Vagina (tissue), 2 donors: ENCODE data around the gene CDH4.

Experiments
- CTCF ChIP-seq, 3 experiments: fragments of 450-650 bp in 2 of 3; fragments of 200-600 bp in 1 of 3; sonication (generic) in 1 of 3; IDR thresholded peaks; one replicate each; pipeline ENCODE4 v1.5.1; 2017 to 2019; ENCODE audit warnings: antibody characterized with exemption in 3 of 3, mild to moderate bottlenecking in 2 of 3, moderate library complexity in 2 of 3
- POLR2AphosphoS5 ChIP-seq, 2 donors: sonication (generic); formaldehyde crosslinking; IDR thresholded peaks; one replicate each; pipeline ENCODE4 v1.9.0; 2017; ENCODE audit warnings: antibody characterized with exemption in 2 of 2, mild to moderate bottlenecking in 2 of 2, low read depth in 1 of 2; ENCODE audit not compliant: insufficient read depth in 1 of 2

DNA sequence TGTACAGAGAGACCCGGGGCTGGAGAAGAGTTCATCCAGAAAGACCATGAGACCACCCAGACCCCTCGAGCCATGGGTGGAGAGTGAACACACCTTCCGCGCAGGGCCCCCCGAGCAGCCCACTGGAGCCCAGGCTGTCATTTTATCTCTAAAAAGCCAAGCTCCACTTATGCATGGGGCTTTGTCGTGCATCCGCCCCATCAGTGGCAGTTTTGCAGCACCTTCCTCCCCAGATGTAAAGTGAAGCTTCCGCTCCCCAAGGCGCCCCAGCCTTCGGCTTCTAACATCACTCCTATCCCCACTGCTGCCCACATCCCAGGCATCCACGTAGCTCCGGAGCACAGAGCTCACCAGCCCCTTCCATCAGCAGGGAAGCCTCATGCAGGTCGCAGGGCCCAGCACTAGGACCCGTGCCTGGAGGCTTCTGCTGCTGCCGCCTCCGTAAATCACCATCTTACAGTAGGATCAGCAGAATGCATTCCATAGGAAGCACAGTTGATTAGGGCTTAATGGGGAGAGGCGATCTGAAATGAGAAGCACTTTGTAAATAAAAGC, 512.5 kb downstream of the CDH4 start:
- TF ChIP-seq CTCF (IDR thresholded peaks at IDR 0.05) = no peak
- no peak for TF ChIP-seq POLR2AphosphoS5 (IDR thresholded peaks at IDR 0.05; ENCODE audit: insufficient read depth in 1 of 2, low read depth in 1 of 2)
